Measurements from ENCODE around the gene METTL8.

DNA sequence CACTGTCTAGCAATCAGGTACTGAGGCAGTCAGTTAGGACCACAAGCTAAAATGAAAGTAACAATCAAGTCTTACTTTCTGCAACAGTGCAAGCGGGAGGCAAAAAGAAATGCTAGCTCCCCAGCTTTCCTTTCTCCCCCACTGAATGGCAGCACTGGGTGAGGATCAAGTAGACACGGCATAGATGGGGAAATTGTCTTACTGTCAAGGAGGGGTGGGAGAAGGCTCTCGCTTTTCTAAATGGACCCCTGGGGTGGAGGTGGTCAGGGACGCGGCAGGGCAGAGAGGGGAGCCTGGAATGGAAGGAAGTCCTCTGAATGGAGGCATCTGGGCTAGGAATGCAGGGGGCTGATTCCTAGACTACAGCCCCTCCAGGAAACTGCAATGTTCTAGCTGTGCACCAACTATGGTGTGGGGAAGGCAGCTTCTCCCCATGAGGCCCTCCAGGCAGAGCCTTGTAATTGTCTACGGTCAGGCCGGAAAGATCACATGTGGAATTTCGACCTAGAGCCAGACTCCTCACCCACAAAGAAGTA is 24.3 kb downstream of the METTL8 start:
- TF ChIP-seq CTCF (CRISPR knock-in tag; IDR thresholded peaks at IDR 0.05) (no peak), BCLAF1 (IDR thresholded peaks at IDR 0.05) (no peak), SMAD1 (CRISPR knock-in tag; IDR thresholded peaks at IDR 0.05; ENCODE audit: borderline replicate concordance, low read depth) (no peak), MEIS2 (CRISPR knock-in tag; IDR thresholded peaks at IDR 0.05) (no peak), SNAPC5 (CRISPR knock-in tag; IDR thresholded peaks at IDR 0.05; ENCODE audit: borderline replicate concordance) (no peak), ZNF282 (IDR thresholded peaks at IDR 0.05; ENCODE audit: partially characterized antibody) (no peak), CHD4 (IDR thresholded peaks at IDR 0.05; ENCODE audit: borderline replicate concordance, low read length) (no peak), SMC3 (IDR thresholded peaks at IDR 0.05; ENCODE audit: low read length) (no peak), SMAD3 (CRISPR knock-in tag; IDR thresholded peaks at IDR 0.05) (no peak), ATF7 (IDR thresholded peaks at IDR 0.05) (no peak), ATF7 (CRISPR knock-in tag; IDR thresholded peaks at IDR 0.05) (no peak), PPARG (CRISPR knock-in tag; conservative IDR thresholded peaks at IDR 0.05) (no peak)
- TF ChIP-seq, protein P1, sequence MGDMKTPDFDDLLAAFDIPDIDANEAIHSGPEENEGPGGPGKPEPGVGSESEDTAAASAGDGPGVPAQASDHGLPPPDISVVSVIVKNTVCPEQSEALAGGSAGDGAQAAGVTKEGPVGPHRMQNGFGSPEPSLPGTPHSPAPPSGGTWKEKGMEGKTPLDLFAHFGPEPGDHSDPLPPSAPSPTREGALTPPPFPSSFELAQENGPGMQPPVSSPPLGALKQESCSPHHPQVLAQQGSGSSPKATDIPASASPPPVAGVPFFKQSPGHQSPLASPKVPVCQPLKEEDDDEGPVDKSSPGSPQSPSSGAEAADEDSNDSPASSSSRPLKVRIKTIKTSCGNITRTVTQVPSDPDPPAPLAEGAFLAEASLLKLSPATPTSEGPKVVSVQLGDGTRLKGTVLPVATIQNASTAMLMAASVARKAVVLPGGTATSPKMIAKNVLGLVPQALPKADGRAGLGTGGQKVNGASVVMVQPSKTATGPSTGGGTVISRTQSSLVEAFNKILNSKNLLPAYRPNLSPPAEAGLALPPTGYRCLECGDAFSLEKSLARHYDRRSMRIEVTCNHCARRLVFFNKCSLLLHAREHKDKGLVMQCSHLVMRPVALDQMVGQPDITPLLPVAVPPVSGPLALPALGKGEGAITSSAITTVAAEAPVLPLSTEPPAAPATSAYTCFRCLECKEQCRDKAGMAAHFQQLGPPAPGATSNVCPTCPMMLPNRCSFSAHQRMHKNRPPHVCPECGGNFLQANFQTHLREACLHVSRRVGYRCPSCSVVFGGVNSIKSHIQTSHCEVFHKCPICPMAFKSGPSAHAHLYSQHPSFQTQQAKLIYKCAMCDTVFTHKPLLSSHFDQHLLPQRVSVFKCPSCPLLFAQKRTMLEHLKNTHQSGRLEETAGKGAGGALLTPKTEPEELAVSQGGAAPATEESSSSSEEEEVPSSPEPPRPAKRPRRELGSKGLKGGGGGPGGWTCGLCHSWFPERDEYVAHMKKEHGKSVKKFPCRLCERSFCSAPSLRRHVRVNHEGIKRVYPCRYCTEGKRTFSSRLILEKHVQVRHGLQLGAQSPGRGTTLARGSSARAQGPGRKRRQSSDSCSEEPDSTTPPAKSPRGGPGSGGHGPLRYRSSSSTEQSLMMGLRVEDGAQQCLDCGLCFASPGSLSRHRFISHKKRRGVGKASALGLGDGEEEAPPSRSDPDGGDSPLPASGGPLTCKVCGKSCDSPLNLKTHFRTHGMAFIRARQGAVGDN (CRISPR knock-in tag; IDR thresholded peaks at IDR 0.05), result no peak
- TF ChIP-seq, protein P2, sequence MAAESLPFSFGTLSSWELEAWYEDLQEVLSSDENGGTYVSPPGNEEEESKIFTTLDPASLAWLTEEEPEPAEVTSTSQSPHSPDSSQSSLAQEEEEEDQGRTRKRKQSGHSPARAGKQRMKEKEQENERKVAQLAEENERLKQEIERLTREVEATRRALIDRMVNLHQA (CRISPR knock-in tag; IDR thresholded peaks at IDR 0.05), result no peak

Measured in HepG2 (cell line).